ENCODE data around the gene BARX2. TPM values are rescaled to one million over a fixed set of nuclear protein-coding genes. Genes with fewer than 3 reads are reported as not detected.

BARX2 gene
- total and polyA plus RNA-seq, 8 donors, result 1.1 to 27.7 (median 2.3) TPM; not detected in 1

- H3K36me3 ChIP-seq, result no peaks in the 10 kb centered on the region
- H3K9me3 ChIP-seq, result no peaks in the 10 kb centered on the region
- peaks cover 36 to 46% (median 42%) of the 10 kb centered on the region in 4 donors for H3K4me1 ChIP-seq
- H3K4me3 ChIP-seq, result peak overlapping the region; percentile 33 to 55 (median 48)
- TF ChIP-seq POLR2A (IDR thresholded peaks at IDR 0.05), result no peak
- TF ChIP-seq CTCF (IDR thresholded peaks at IDR 0.05), result no peak
- no peak for TF ChIP-seq EP300 (IDR thresholded peaks at IDR 0.05)
- TF ChIP-seq POLR2AphosphoS5 (IDR thresholded peaks at IDR 0.05), result no peak
- WGBS, 5 donors, result 2 to 4% (median 3%) methylated on average over 43 to 57 of the region's 57 CpGs
- DNase-seq, result peak in 1 of 2 donors; percentile 56
- peak overlapping the region in 1 of 5 donors; percentile 81 for H3K27ac ChIP-seq
- intact Hi-C loops (cut with DNase I; ENCODE audit: low total_unique reads), result loop anchor here (5.0 kb wide), 1 partner anchor 318 kb away; no protein-coding TSS in a partner anchor
- peaks cover 10 to 93% (median 53%) of the 10 kb centered on the region in 3 donors for H3K27me3 ChIP-seq
Observed at GRCh38 chr11:129374081-129374992, 1.3 kb upstream of the BARX2 start.

GRCh38 chr11:129374993-129375750, 476 bp upstream of the BARX2 start:
- Histone ChIP-seq H3K27me3 (peaks cover 10 to 89% (median 53%) of the 10 kb centered on the region in 3 donors), H3K4me3 (peak overlapping the region; percentile 43 to 55 (median 48)), H3K27ac (peak overlapping the region; percentile 60 to 81 (median 77)), H3K9me3 (no peaks in the 10 kb centered on the region), H3K4me1 (peaks cover 32 to 42% (median 40%) of the 10 kb centered on the region in 4 donors), H3K36me3 (no peaks in the 10 kb centered on the region)
- intact Hi-C loops (cut with DNase I; ENCODE audit: low total_unique reads), result loop anchor here (5.0 kb wide), 1 partner anchor 317 kb away; no protein-coding TSS in a partner anchor
- DNase-seq, result peak; percentile 77 to 80
- TF ChIP-seq POLR2A (IDR thresholded peaks at IDR 0.05) (no peak), POLR2AphosphoS5 (IDR thresholded peaks at IDR 0.05) (peak in 1 of 3 donors; percentile 51), EP300 (IDR thresholded peaks at IDR 0.05) (no peak), CTCF (IDR thresholded peaks at IDR 0.05) (no peak)
- 2 to 4% (median 3%) methylated on average over 32 to 66 of the region's 66 CpGs for WGBS, 5 donors

GRCh38 chr11:129376658-129377341, 1.2 kb downstream of the BARX2 start:
- TF ChIP-seq POLR2A (IDR thresholded peaks at IDR 0.05), result no peak
- no peak for TF ChIP-seq CTCF (IDR thresholded peaks at IDR 0.05)
- TF ChIP-seq POLR2AphosphoS5 (IDR thresholded peaks at IDR 0.05), result no peak
- TF ChIP-seq EP300 (IDR thresholded peaks at IDR 0.05), result no peak
- peaks cover 10 to 83% (median 46%) of the 10 kb centered on the region in 3 donors for H3K27me3 ChIP-seq
- DNase-seq, result no peak
- peak overlapping the region; percentile 43 to 55 (median 48) for H3K4me3 ChIP-seq
- peak overlapping the region in 4 of 5 donors; percentile 69 to 81 (median 78) for H3K27ac ChIP-seq
- 34 to 47% (median 38%) methylated on average over 12 of the region's 12 CpGs for WGBS, 5 donors
- H3K36me3 ChIP-seq, result no peaks in the 10 kb centered on the region
- H3K9me3 ChIP-seq, result no peaks in the 10 kb centered on the region
- peaks cover 32 to 42% (median 40%) of the 10 kb centered on the region in 4 donors for H3K4me1 ChIP-seq
- intact Hi-C loops (cut with DNase I; ENCODE audit: low total_unique reads), result no loop called here

Measured in stomach (tissue), 9 donors.